GM23338 (cell line): ENCODE results near the gene SRCIN1. TPM values are rescaled to one million over a fixed set of nuclear protein-coding genes. Genes with fewer than 3 reads are reported as not detected.

ENCODE experiments used
- ATAC-seq: fragments of 200-7000 bp; cut with Tn5 transposase; 3 replicates; pipeline ENCODE4 v1.9.1; 2020
- DNase-seq: peaks from one replicate; pipeline ENCODE4 v3.0.0-alpha.2; 2015; ENCODE audit warnings: low spot score
- H2AFZ ChIP-seq: fragments of 200-600 bp; sonication (generic); 2 replicates; pipeline ENCODE4 v1.8.0; 2016; ENCODE audit warnings: antibody characterized with exemption, mild to moderate bottlenecking, moderate library complexity
- H3F3A ChIP-seq: fragments of 200-600 bp; sonication (generic); replicated peaks from 2 replicates; pipeline ENCODE4 v1.8.0; 2017; ENCODE audit warnings: antibody characterized with exemption, mixed run types, low read depth
- H3K27ac ChIP-seq: fragments of 200-600 bp; sonication (generic); 2 replicates; pipeline ENCODE4 v1.6.1; 2016; ENCODE audit warnings: low read depth
- H3K27me3 ChIP-seq: fragments of 200-600 bp; sonication (generic); 2 replicates; pipeline ENCODE4 v1.8.0; 2016; ENCODE audit warnings: mild to moderate bottlenecking, mixed run types, moderate library complexity; ENCODE audit not compliant: insufficient read depth
- H3K36me3 ChIP-seq: fragments of 200-600 bp; sonication (generic); 2 replicates; pipeline ENCODE4 v1.8.0; 2016; ENCODE audit warnings: mild to moderate bottlenecking; ENCODE audit not compliant: insufficient read depth
- H3K4me1 ChIP-seq: fragments of 200-600 bp; sonication (generic); 2 replicates; pipeline ENCODE4 v1.8.0; 2016; ENCODE audit warnings: mild to moderate bottlenecking, moderate library complexity; ENCODE audit not compliant: insufficient read depth
- H3K4me2 ChIP-seq: fragments of 200-600 bp; sonication (generic); 2 replicates; pipeline ENCODE4 v1.7.1; 2017; ENCODE audit warnings: mixed run types
- H3K4me3 ChIP-seq: fragments of 200-600 bp; sonication (generic); 2 replicates; pipeline ENCODE4 v1.6.1; 2016; ENCODE audit warnings: mixed run types
- H3K79me2 ChIP-seq: fragments of 200-600 bp; sonication (generic); replicated peaks from 2 replicates; pipeline ENCODE4 v1.8.0; 2017; ENCODE audit warnings: mild to moderate bottlenecking; ENCODE audit not compliant: insufficient read depth
- H3K9me2 ChIP-seq: fragments of 200-600 bp; sonication (generic); 2 replicates; pipeline ENCODE4 v1.8.0; 2017; ENCODE audit not compliant: insufficient read depth
- H4K20me1 ChIP-seq: fragments of 200-600 bp; sonication (generic); replicated peaks from 2 replicates; pipeline ENCODE4 v1.8.0; 2017; ENCODE audit warnings: mild to moderate bottlenecking; ENCODE audit not compliant: insufficient read depth
- H3K27ac Mint-ChIP-seq: 2 replicates; pipeline ENCODE4 v1.8.0; 2020; ENCODE audit warnings: inconsistent platforms, mild to moderate bottlenecking, moderate library complexity, mixed read lengths
- H3K27me3 Mint-ChIP-seq: 3 replicates; pipeline ENCODE4 v1.8.0; 2022; ENCODE audit warnings: low read depth, mild to moderate bottlenecking, moderate library complexity, mixed read lengths, inconsistent platforms; ENCODE audit not compliant: insufficient read depth, poor library complexity
- H3K36me3 Mint-ChIP-seq: 3 replicates; pipeline ENCODE4 v1.8.0; 2021; ENCODE audit warnings: low read depth, mild to moderate bottlenecking, inconsistent platforms, moderate library complexity, mixed read lengths
- H3K4me1 Mint-ChIP-seq: 3 replicates; pipeline ENCODE4 v1.8.0; 2020; ENCODE audit warnings: mild to moderate bottlenecking, inconsistent platforms, mixed read lengths
- H3K4me3 Mint-ChIP-seq: 3 replicates; pipeline ENCODE4 v1.8.0; 2021; ENCODE audit warnings: moderate library complexity, mild to moderate bottlenecking, inconsistent platforms, mixed read lengths
- H3K9me3 Mint-ChIP-seq: 3 replicates; pipeline ENCODE4 v1.8.0; 2020; ENCODE audit warnings: moderate library complexity, mild to moderate bottlenecking, inconsistent platforms, mixed read lengths
- CREB1 ChIP-seq: fragments of 250-450 bp; sonication (Bioruptor Pico); IDR thresholded peaks from 2 replicates; pipeline ENCODE4 v1.5.0; 2020; ENCODE audit warnings: low read depth, mild to moderate bottlenecking, moderate library complexity
- EZH2phosphoT487 ChIP-seq: fragments of 200-600 bp; sonication (generic); IDR thresholded peaks from one replicate; pipeline ENCODE4 v1.8.1; 2018; ENCODE audit warnings: antibody characterized with exemption; ENCODE audit not compliant: unreplicated experiment
- JUNB ChIP-seq: IDR thresholded peaks from one replicate; pipeline ENCODE4 v1.6.1; 2016; ENCODE audit warnings: antibody characterized with exemption; ENCODE audit not compliant: unreplicated experiment
- NANOG ChIP-seq: IDR thresholded peaks from 2 replicates; pipeline ENCODE4 v1.6.1; 2016; ENCODE audit warnings: antibody characterized with exemption, borderline replicate concordance
- POLR2AphosphoS5 ChIP-seq: IDR thresholded peaks from 2 replicates; pipeline ENCODE4 v1.6.1; 2016; ENCODE audit warnings: antibody characterized with exemption, low read depth
- STAT1 ChIP-seq: IDR thresholded peaks from one replicate; pipeline ENCODE4 v1.6.1; 2016; ENCODE audit warnings: antibody characterized with exemption; ENCODE audit not compliant: unreplicated experiment
- polyA plus RNA-seq: library from polyadenylated mRNA; unstranded; fragments of >200 nt; fragmentation: Nextera tagmentation; extraction: Ambion mirVana; gene quantifications from 2 replicates; pipeline ENCODE4 v1.2.1, GENCODE V29; 2016
- total RNA-seq: library from RNA; depleted of rRNA; stranded (reverse); fragments of >200 nt; shearing (Covaris generic); gene quantifications from 2 replicates; pipeline ENCODE4 v1.2.3, GENCODE V29; 2014
- TF ChIP-seq, protein P1 (sequence below): IDR thresholded peaks from one replicate; pipeline ENCODE4 v1.6.1; 2018; ENCODE audit warnings: antibody characterized with exemption; ENCODE audit not compliant: unreplicated experiment
- TF ChIP-seq, protein P2 (sequence below): IDR thresholded peaks from 2 replicates; pipeline ENCODE4 v1.6.1; 2016; ENCODE audit warnings: antibody characterized with exemption
- TF ChIP-seq, protein P3 (sequence below), 2 experiments: fragments of 200-600 bp in 1 of 2; sonication (generic) in 1 of 2; conservative IDR thresholded peaks; 2 replicates each; pipeline versions ENCODE4 v1.5.1 to v1.6.1; 2016 to 2017; ENCODE audit warnings: antibody characterized with exemption in 2 of 2, low read depth in 2 of 2, mild to moderate bottlenecking in 2 of 2, moderate library complexity in 1 of 2

The SRCIN1 gene
- total and polyA plus RNA-seq, 2 experiments from 2014 or later = 0.87 to 2.2 TPM

DNA sequence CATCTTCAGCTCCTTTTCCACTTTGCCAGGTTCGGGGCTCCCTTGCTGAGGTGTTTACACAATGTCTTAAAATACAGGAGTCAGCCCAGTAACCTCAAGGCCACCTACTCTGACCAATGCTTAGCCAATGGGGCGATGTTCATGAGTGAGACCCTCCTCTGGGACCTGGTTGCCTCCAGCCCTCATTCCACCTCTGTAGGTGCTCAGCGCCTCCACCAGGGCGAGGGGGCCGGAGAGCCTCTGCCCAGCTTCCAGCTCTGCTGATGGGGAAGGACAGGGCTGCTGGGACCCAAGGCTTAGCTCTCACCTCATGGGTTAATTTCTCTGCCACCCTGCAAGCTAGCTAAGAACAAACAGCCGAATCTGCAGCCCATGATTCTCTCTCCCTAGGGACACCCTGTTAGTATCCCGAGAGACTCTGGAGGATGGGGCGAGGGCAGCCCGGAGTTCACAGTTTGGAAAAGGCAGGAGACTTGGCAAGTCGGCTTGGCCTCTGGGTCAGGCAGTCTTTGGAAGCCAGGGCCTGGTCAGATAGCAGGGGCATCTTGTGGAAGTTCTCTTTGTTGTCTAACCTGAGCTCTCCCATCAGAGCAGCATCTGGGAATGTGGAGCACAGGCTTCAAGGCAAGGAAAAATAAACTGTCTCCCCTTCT, 16.2 kb downstream of the SRCIN1 start (continued):
- TF ChIP-seq, protein P1, sequence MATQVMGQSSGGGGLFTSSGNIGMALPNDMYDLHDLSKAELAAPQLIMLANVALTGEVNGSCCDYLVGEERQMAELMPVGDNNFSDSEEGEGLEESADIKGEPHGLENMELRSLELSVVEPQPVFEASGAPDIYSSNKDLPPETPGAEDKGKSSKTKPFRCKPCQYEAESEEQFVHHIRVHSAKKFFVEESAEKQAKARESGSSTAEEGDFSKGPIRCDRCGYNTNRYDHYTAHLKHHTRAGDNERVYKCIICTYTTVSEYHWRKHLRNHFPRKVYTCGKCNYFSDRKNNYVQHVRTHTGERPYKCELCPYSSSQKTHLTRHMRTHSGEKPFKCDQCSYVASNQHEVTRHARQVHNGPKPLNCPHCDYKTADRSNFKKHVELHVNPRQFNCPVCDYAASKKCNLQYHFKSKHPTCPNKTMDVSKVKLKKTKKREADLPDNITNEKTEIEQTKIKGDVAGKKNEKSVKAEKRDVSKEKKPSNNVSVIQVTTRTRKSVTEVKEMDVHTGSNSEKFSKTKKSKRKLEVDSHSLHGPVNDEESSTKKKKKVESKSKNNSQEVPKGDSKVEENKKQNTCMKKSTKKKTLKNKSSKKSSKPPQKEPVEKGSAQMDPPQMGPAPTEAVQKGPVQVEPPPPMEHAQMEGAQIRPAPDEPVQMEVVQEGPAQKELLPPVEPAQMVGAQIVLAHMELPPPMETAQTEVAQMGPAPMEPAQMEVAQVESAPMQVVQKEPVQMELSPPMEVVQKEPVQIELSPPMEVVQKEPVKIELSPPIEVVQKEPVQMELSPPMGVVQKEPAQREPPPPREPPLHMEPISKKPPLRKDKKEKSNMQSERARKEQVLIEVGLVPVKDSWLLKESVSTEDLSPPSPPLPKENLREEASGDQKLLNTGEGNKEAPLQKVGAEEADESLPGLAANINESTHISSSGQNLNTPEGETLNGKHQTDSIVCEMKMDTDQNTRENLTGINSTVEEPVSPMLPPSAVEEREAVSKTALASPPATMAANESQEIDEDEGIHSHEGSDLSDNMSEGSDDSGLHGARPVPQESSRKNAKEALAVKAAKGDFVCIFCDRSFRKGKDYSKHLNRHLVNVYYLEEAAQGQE = no peak
- TF ChIP-seq NANOG = no peak

DNA sequence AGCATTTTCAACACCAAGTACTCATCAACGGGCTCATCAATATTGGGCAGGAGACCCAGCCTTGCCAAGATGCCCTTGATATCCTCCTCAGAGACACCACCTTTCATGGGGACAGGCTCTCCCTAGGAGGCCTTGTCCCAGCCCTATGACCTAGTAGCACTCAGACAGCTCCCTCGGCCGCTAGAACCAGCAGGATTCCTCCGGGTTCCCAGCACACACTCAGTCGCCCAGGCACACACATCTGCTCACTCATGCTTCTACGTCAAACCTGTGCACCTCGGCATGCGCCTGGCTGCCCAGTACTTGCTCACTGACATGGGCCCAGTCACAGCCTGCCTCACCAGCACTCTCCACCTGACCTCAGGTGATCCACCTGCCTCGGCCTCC, 17.0 kb downstream of the SRCIN1 start:
- Histone ChIP-seq H4K20me1 (no peaks in the 10 kb centered on the region), H3K27me3 (peaks cover 7% of the 10 kb centered on the region), H2AFZ (no peak overlapping the region), H3F3A (0 out of 2 replicates have a peak, but pooled peaks cover 5% of the 10 kb centered on the region), H3K4me3 (no peak overlapping the region), H3K27ac (no peak overlapping the region), H3K36me3 (no peaks in the 10 kb centered on the region), H3K9me2 (no peaks in the 10 kb centered on the region), H3K4me2 (no peak overlapping the region), H3K4me1 (peaks cover 25% of the 10 kb centered on the region; the same call in 1 of the 2 replicates), H3K79me2 (no peaks in the 10 kb centered on the region)
- ATAC-seq (no peak), DNase-seq (no peak)
- Mint-ChIP-seq H3K27ac (no peak overlapping the region), H3K4me1 (peaks cover 76% of the 10 kb centered on the region), H3K27me3 (peaks cover 33% of the 10 kb centered on the region), H3K36me3 (no peaks in the 10 kb centered on the region), H3K9me3 (no peaks in the 10 kb centered on the region), H3K4me3 (no peak overlapping the region)
- no peak for TF ChIP-seq EZH2phosphoT487
- TF ChIP-seq, protein P2, sequence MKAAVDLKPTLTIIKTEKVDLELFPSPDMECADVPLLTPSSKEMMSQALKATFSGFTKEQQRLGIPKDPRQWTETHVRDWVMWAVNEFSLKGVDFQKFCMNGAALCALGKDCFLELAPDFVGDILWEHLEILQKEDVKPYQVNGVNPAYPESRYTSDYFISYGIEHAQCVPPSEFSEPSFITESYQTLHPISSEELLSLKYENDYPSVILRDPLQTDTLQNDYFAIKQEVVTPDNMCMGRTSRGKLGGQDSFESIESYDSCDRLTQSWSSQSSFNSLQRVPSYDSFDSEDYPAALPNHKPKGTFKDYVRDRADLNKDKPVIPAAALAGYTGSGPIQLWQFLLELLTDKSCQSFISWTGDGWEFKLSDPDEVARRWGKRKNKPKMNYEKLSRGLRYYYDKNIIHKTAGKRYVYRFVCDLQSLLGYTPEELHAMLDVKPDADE = no peak
- no peak for TF ChIP-seq STAT1
- no peak for TF ChIP-seq JUNB
- no peak for TF ChIP-seq CREB1 (CRISPR knock-in tag)
- TF ChIP-seq, protein P3, sequence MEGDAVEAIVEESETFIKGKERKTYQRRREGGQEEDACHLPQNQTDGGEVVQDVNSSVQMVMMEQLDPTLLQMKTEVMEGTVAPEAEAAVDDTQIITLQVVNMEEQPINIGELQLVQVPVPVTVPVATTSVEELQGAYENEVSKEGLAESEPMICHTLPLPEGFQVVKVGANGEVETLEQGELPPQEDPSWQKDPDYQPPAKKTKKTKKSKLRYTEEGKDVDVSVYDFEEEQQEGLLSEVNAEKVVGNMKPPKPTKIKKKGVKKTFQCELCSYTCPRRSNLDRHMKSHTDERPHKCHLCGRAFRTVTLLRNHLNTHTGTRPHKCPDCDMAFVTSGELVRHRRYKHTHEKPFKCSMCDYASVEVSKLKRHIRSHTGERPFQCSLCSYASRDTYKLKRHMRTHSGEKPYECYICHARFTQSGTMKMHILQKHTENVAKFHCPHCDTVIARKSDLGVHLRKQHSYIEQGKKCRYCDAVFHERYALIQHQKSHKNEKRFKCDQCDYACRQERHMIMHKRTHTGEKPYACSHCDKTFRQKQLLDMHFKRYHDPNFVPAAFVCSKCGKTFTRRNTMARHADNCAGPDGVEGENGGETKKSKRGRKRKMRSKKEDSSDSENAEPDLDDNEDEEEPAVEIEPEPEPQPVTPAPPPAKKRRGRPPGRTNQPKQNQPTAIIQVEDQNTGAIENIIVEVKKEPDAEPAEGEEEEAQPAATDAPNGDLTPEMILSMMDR (conservative IDR thresholded peaks at IDR 0.05; ENCODE audit: low read depth in 2 of 2) = no peak
- TF ChIP-seq NANOG = no peak
- TF ChIP-seq, protein P1 = no peak
- TF ChIP-seq POLR2AphosphoS5 = no peak
